A549 (cell line): ENCODE data around the gene DCT.

Source experiments
- EHF ChIP-seq: fragments of 250-450 bp; sonication (Bioruptor Pico); IDR thresholded peaks from 2 replicates; pipeline ENCODE4 v1.5.0; 2020; ENCODE audit warnings: mild to moderate bottlenecking
- EP300 ChIP-seq, 2 experiments: fragments of >200 bp; sonication (Bioruptor Twin); formaldehyde crosslinking; IDR thresholded peaks; 2 replicates in 1 of 2; 3 replicates in 1 of 2; pipeline ENCODE4 v1.6.1; 2016 to 2017
- MAZ ChIP-seq: fragments of 150-350 bp; IDR thresholded peaks from 2 replicates; pipeline ENCODE4 v1.6.1; 2014; ENCODE audit warnings: antibody characterized with exemption, low read depth, low read length, borderline replicate concordance
- POLR2A ChIP-seq: IDR thresholded peaks from 2 replicates; pipeline ENCODE4 v1.6.1; 2012; ENCODE audit warnings: mild to moderate bottlenecking, low read length
- TP53 ChIP-seq: fragments of 250-450 bp; sonication (Bioruptor Pico); IDR thresholded peaks from 2 replicates; pipeline ENCODE4 v1.5.0; 2021; ENCODE audit warnings: mild to moderate bottlenecking, moderate library complexity
- TF ChIP-seq, protein P1 (sequence below): fragments of >200 bp; sonication (Bioruptor Twin); formaldehyde crosslinking; IDR thresholded peaks from 2 replicates; pipeline ENCODE4 v1.6.1; 2016
- TF ChIP-seq, protein P2 (sequence below): fragments of >200 bp; sonication (Bioruptor Twin); formaldehyde crosslinking; IDR thresholded peaks from 3 replicates; pipeline ENCODE4 v1.5.1; 2016
- TF ChIP-seq, protein P3 (sequence below): IDR thresholded peaks from 2 replicates; pipeline ENCODE4 v1.6.1; 2012
- TF ChIP-seq, protein P4 (sequence below): IDR thresholded peaks from 2 replicates; pipeline ENCODE4 v1.6.1; 2012; ENCODE audit warnings: low read depth, borderline replicate concordance

DNA sequence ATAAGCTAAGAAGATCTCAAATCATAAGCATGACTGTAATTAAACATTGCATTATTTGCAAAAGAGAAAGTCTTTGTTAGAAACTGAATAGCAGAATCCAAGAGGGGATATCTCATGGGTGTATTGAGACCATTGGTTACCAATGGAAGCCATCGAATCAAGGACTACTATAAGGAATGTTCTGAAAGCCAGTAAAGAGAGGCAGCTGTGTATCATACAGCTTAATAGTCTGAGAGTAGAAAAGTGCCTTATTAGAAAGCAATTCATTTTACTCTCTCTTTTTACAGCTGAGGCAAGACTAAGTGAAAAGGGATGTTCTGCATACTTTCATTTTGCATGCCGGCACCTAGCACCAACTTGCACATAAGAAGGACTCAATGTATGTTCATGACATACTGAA, 7.6 kb upstream of the DCT start:
- TF ChIP-seq, protein P1, sequence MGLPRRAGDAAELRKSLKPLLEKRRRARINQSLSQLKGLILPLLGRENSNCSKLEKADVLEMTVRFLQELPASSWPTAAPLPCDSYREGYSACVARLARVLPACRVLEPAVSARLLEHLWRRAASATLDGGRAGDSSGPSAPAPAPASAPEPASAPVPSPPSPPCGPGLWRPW, result no peak
- TF ChIP-seq TP53 (CRISPR knock-in tag), result no peak
- TF ChIP-seq, protein P2, sequence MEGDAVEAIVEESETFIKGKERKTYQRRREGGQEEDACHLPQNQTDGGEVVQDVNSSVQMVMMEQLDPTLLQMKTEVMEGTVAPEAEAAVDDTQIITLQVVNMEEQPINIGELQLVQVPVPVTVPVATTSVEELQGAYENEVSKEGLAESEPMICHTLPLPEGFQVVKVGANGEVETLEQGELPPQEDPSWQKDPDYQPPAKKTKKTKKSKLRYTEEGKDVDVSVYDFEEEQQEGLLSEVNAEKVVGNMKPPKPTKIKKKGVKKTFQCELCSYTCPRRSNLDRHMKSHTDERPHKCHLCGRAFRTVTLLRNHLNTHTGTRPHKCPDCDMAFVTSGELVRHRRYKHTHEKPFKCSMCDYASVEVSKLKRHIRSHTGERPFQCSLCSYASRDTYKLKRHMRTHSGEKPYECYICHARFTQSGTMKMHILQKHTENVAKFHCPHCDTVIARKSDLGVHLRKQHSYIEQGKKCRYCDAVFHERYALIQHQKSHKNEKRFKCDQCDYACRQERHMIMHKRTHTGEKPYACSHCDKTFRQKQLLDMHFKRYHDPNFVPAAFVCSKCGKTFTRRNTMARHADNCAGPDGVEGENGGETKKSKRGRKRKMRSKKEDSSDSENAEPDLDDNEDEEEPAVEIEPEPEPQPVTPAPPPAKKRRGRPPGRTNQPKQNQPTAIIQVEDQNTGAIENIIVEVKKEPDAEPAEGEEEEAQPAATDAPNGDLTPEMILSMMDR, result no peak
- no peak for TF ChIP-seq EHF (CRISPR knock-in tag)
- TF ChIP-seq, protein P3, sequence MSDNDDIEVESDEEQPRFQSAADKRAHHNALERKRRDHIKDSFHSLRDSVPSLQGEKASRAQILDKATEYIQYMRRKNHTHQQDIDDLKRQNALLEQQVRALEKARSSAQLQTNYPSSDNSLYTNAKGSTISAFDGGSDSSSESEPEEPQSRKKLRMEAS, result no peak
- no peak for TF ChIP-seq MAZ
- TF ChIP-seq POLR2A, result no peak
- no peak for TF ChIP-seq EP300 (IDR thresholded peaks at IDR 0.05)
- TF ChIP-seq, protein P4, sequence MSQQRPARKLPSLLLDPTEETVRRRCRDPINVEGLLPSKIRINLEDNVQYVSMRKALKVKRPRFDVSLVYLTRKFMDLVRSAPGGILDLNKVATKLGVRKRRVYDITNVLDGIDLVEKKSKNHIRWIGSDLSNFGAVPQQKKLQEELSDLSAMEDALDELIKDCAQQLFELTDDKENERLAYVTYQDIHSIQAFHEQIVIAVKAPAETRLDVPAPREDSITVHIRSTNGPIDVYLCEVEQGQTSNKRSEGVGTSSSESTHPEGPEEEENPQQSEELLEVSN, result no peak
